C4-2B (cell line): Measurements from ENCODE around the gene YIF1B.

Source experiments
- H3K27ac ChIP-seq: fragments of 450-650 bp; 2 replicates; pipeline ENCODE4 v1.5.1; 2017
- CTCF ChIP-seq: fragments of 450-650 bp; conservative IDR thresholded peaks from 2 replicates; pipeline ENCODE4 v1.5.1; 2017; ENCODE audit warnings: mild to moderate bottlenecking
- ZFX ChIP-seq: fragments of 450-650 bp; IDR thresholded peaks from 2 replicates; pipeline ENCODE4 v1.6.1; 2017

The YIF1B gene

GRCh38 chr19:38307597-38307996, 8.2 kb downstream of the YIF1B start:
- H3K27ac ChIP-seq, result no peak overlapping the region
- TF ChIP-seq CTCF (no peak), ZFX (no peak)

- TF ChIP-seq CTCF, result no peak
- TF ChIP-seq ZFX, result no peak
- H3K27ac ChIP-seq, result no peak overlapping the region
Observed at GRCh38 chr19:38307076-38307475, 8.7 kb downstream of the YIF1B start.

- TF ChIP-seq CTCF, result no peak
- TF ChIP-seq ZFX, result no peak
Observed at GRCh38 chr19:38306236-38306635, 9.5 kb downstream of the YIF1B start.

GRCh38 chr19:38304866-38305429, 10.8 kb downstream of the YIF1B start:
- TF ChIP-seq CTCF (no peak), ZFX (no peak)
- no peak overlapping the region for H3K27ac ChIP-seq

More at GRCh38 chr19:38306236-38306635, 9.5 kb downstream of the YIF1B start:
- no peak overlapping the region for H3K27ac ChIP-seq

GRCh38 chr19:38304352-38304865, 11.3 kb downstream of the YIF1B start:
- no peak overlapping the region for H3K27ac ChIP-seq
- TF ChIP-seq CTCF, result no peak
- no peak for TF ChIP-seq ZFX

GRCh38 chr19:38303517-38304351, 12.0 kb downstream of the YIF1B start, which contains the start of gene C19orf33:
Gene C19orf33 (plus strand): TSS chr19:38304251. CDS start chr19:38304262, 11 bp downstream.
- no peak within 1 kb of the TSS for H3K27ac ChIP-seq

More at GRCh38 chr19:38303517-38304351, 12.0 kb downstream of the YIF1B start, which contains the start of gene C19orf33:
- no peak for TF ChIP-seq ZFX
- TF ChIP-seq CTCF, result no peak
